Smooth muscle cell (in vitro differentiated cells): ENCODE results near the gene ASB17. TPM values are rescaled to one million over a fixed set of nuclear protein-coding genes. Genes with fewer than 3 reads are reported as not detected.

ENCODE experiments used
- polyA plus RNA-seq: library from polyadenylated mRNA; unstranded; fragments of >200 nt; fragmentation: Nextera tagmentation; extraction: Ambion mirVana; gene quantifications from 2 replicates; pipeline ENCODE4 v1.2.1, GENCODE V29; 2016
- total RNA-seq: library from RNA; depleted of rRNA; stranded (reverse); fragments of >200 nt; gene quantifications from 2 replicates; pipeline ENCODE4 v1.2.3, GENCODE V29; 2014

Gene ASB17
- total and polyA plus RNA-seq, 2 experiments from 2014 or later = not detected

Other genes starting within 250 kb of the ASB17 start
- gene ACADM, start 207.7 kb downstream of the ASB17 start, total RNA-seq = 26.5 and 28.6 TPM in 2 replicates
- gene ACADM, start 207.7 kb downstream of the ASB17 start, polyA plus RNA-seq = 13.3 and 20.5 TPM in 2 replicates
- 97.4 and 101 TPM in 2 replicates for gene RABGGTB, start 146.1 kb downstream of the ASB17 start, total RNA-seq
- 18.0 and 29.6 TPM in 2 replicates for gene RABGGTB, start 146.1 kb downstream of the ASB17 start, polyA plus RNA-seq
- not detected in 2 replicates for gene MSH4, start 135.5 kb downstream of the ASB17 start, total RNA-seq
- not detected in 2 replicates for gene MSH4, start 135.5 kb downstream of the ASB17 start, polyA plus RNA-seq
- gene ST6GALNAC3, start 142.3 kb upstream of the ASB17 start, total RNA-seq = 13.4 and 22.2 TPM in 2 replicates
- gene ST6GALNAC3, start 142.3 kb upstream of the ASB17 start, polyA plus RNA-seq = 9.3 and 13.3 TPM in 2 replicates